HFFc6 (cell line): ENCODE results near the gene VAV3. TPM values are rescaled to one million over a fixed set of nuclear protein-coding genes. Genes with fewer than 3 reads are reported as not detected.
"Not testable (repeated sequence)": the region's sequence is repeated elsewhere in the genome, so short reads cannot be mapped to it uniquely, and the experiment has no call there.

Experiments
- DNase-seq: peaks from one replicate; pipeline ENCODE4 v3.0.0-alpha.2; 2018
- H3K27ac Mint-ChIP-seq: 2 replicates; pipeline ENCODE4 v1.8.0; 2020; ENCODE audit warnings: mild to moderate bottlenecking, mixed read lengths
- H3K27me3 Mint-ChIP-seq: 2 replicates; pipeline ENCODE4 v1.8.0; 2021; ENCODE audit warnings: mild to moderate bottlenecking, moderate library complexity, mixed read lengths; ENCODE audit not compliant: insufficient read depth
- H3K36me3 Mint-ChIP-seq: 2 replicates; pipeline ENCODE4 v1.8.0; 2021; ENCODE audit warnings: low read depth, mixed read lengths
- H3K4me1 Mint-ChIP-seq: 2 replicates; pipeline ENCODE4 v1.8.0; 2020; ENCODE audit warnings: low read depth, mixed read lengths
- H3K4me3 Mint-ChIP-seq: 2 replicates; pipeline ENCODE4 v1.8.0; 2020; ENCODE audit warnings: mild to moderate bottlenecking, moderate library complexity, mixed read lengths
- H3K9me3 Mint-ChIP-seq: 2 replicates; pipeline ENCODE4 v1.8.0; 2020; ENCODE audit warnings: mild to moderate bottlenecking, mixed read lengths
- total RNA-seq, 6 experiments: library from RNA; stranded (reverse); fragmentation: NEBNext Ultra II Directional; extraction: Animal tissue kit (Norgen Biotek cat#: 25700); gene quantifications; 2 replicates in 1 of 6; 3 replicates in 5 of 6; pipeline ENCODE4 v1.2.3, GENCODE V29; 2021
- TF ChIP-seq, protein P1 (sequence below): fragments of 200-600 bp; sonication (generic); IDR thresholded peaks from 2 replicates; pipeline ENCODE4 v1.5.0; 2021; ENCODE audit warnings: antibody characterized with exemption, mild to moderate bottlenecking

VAV3 gene
- total RNA-seq, 6 experiments from 2014 or later, result not detected

DNA sequence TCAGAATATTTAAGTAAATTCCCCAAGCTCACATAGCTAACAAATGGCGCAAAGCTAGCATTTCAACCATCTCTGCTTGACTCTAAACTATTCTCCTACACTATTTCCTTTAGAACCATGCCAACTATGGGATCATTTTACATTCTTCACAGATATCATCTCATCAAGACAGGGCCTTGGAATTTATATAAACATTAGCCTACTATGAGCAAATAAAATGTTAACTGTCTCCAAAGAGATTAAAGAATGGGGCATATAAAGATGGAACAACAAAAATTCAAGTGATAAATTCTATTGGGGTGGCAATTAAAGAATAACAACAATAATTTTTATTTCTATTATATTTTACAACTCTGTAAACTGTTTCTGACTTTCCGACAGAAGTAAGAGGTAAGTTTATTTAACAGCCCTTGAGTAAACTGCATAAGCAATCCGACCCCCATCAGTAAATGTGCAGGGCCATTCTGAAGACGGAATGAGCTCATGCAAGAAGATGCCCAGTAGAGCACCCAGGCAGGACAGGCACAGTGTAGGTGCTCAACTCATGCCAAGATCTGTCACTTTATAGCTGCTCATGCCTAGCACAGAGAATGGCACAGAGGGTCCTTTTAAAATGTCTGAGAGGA lies 261.9 kb downstream of the VAV3 start:
- Mint-ChIP-seq H3K4me1 (no peaks in the 10 kb centered on the region), H3K36me3 (no peaks in the 10 kb centered on the region)

DNA sequence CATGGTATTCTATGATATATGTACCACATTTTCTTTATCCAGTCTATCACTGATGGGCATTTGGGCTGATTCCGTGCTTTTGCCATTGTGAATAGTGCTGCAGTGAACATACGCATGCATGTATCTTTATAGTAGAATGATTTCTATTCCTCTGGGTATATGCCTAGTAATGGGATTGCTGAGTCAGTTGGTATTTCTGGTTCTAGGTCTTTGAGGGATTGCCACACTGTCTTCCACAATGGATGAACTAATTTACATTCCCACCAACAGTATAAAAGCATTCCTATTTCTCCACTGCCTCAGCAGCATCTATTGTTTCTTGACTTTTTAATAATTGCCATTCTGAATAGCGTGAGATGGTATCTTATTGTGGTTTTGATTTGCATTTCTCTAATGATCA lies 264.3 kb downstream of the VAV3 start:
- not testable (repeated sequence) for H3K27ac Mint-ChIP-seq, H3K4me3 Mint-ChIP-seq

More for the DNA sequence above, 261.9 kb downstream of the VAV3 start:
- H3K27me3 Mint-ChIP-seq, result no peaks in the 10 kb centered on the region
- no peak for DNase-seq
- peaks cover 19% of the 10 kb centered on the region for H3K9me3 Mint-ChIP-seq
- no peak overlapping the region for H3K4me3 Mint-ChIP-seq
- no peak overlapping the region for H3K27ac Mint-ChIP-seq
- TF ChIP-seq, protein P1, sequence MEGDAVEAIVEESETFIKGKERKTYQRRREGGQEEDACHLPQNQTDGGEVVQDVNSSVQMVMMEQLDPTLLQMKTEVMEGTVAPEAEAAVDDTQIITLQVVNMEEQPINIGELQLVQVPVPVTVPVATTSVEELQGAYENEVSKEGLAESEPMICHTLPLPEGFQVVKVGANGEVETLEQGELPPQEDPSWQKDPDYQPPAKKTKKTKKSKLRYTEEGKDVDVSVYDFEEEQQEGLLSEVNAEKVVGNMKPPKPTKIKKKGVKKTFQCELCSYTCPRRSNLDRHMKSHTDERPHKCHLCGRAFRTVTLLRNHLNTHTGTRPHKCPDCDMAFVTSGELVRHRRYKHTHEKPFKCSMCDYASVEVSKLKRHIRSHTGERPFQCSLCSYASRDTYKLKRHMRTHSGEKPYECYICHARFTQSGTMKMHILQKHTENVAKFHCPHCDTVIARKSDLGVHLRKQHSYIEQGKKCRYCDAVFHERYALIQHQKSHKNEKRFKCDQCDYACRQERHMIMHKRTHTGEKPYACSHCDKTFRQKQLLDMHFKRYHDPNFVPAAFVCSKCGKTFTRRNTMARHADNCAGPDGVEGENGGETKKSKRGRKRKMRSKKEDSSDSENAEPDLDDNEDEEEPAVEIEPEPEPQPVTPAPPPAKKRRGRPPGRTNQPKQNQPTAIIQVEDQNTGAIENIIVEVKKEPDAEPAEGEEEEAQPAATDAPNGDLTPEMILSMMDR, result no peak

DNA sequence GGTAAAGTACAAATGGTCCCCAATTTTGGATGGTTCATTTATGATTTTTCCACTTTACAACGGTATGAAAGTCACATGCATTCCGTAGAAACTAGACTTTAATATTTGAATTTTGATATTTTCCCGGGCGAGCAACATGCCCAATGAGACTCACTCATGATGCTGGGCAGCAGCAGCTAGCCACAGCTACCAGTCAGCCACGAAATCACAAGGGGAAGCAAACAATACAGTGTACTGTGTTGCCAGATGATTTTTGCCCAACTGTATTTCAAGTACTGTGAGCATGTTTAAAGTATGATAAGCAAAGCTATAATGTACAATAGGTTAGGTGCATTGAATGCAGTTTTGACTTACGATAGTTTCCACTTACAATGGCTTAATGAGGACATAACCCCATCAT lies 266.8 kb downstream of the VAV3 start:
- no peak overlapping the region for H3K27ac Mint-ChIP-seq
- no peaks in the 10 kb centered on the region for H3K4me1 Mint-ChIP-seq
- H3K4me3 Mint-ChIP-seq, result no peak overlapping the region
- H3K36me3 Mint-ChIP-seq, result no peaks in the 10 kb centered on the region
- peaks cover 24% of the 10 kb centered on the region for H3K9me3 Mint-ChIP-seq
- TF ChIP-seq, protein P1, result no peak
- DNase-seq, result no peak
- H3K27me3 Mint-ChIP-seq, result no peaks in the 10 kb centered on the region

More for the DNA sequence above, 264.3 kb downstream of the VAV3 start:
- not testable (repeated sequence) for H3K27me3 Mint-ChIP-seq, H3K36me3 Mint-ChIP-seq, DNase-seq, H3K4me1 Mint-ChIP-seq
- peaks cover 19% of the 10 kb centered on the region for H3K9me3 Mint-ChIP-seq

DNA sequence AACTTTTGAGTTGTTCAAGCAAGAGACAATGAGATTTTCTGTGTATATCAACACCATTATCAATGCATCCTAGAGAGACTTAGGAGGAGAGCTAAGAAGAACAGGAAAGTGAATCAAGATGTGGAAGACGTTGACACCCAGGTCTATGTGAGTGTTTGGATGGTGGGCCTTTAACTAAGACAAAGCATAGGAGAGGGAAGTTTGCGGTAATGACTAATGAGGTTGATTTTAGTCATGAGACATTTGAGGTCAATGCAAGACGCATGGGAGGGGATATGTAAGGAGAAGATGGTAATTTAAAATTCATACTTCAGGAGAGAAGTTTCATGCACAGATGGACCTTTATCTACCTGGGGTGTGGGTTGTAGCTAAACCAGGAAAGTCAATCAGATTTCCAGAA lies 269.6 kb downstream of the VAV3 start:
- TF ChIP-seq, protein P1, result no peak
- Mint-ChIP-seq H3K36me3 (no peaks in the 10 kb centered on the region), H3K4me1 (no peaks in the 10 kb centered on the region), H3K27ac (no peak overlapping the region), H3K4me3 (no peak overlapping the region), H3K9me3 (peaks cover 24% of the 10 kb centered on the region), H3K27me3 (no peaks in the 10 kb centered on the region)
- DNase-seq, result no peak

DNA sequence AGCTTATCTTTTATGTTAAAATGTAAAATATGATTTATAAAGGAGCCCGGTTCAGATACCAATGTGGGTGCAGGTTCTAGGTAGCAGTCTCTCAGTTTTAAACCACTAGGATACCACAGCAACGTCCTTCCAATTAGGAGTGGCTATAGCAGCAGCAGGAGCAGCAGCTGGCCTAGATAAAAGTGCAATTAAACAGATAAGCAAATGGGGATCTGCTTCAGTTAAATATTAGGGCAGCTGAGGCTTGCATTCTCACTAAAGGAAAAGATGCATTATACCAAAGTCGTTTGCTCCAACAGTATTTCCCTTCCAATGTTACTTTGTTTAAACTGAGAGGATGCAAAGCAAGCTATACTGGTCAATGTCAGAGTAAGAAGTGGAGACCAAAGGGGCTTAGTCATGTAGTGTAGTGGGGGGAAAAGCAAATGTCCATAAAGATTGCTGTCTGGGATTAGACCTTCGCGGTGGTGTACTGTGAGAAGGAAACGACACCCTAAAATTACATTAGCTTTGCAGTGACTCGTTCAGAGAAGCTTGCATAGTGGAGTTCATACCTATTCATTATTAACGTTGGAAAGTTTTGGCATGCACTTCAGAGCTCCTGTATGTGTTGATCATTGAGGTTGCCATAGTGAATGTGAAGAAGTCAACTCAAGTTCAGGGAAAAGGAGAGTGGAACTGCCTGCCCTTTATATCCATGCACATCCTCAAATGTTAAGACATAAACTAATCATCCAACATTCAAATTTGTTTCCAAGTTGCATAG lies 272.2 kb downstream of the VAV3 start:
- TF ChIP-seq, protein P1, result no peak
- H3K36me3 Mint-ChIP-seq, result no peaks in the 10 kb centered on the region
- no peaks in the 10 kb centered on the region for H3K4me1 Mint-ChIP-seq
- no peaks in the 10 kb centered on the region for H3K27me3 Mint-ChIP-seq
- H3K9me3 Mint-ChIP-seq, result peaks cover 39% of the 10 kb centered on the region
- H3K27ac Mint-ChIP-seq, result no peak overlapping the region
- no peak overlapping the region for H3K4me3 Mint-ChIP-seq
- DNase-seq, result no peak

DNA sequence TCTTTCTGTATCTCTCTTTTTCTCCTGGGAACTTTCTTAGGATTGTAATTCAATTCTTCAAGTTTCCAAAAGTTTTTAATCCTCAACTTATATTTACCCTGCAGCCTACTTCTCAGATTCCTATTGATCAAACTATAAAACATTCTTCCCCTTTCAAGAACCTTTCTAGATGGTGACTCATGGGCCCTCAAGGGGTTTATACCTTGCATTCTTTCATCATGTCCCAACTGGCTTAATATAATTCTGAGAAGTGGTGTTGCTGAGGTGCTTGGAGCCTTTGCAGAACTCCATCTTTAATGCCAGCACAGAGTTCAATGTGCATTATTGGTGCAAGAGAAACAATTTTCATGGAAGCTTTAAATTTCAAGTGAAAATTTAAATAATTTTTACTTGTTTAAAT lies 273.4 kb downstream of the VAV3 start:
- Mint-ChIP-seq H3K4me1 (no peaks in the 10 kb centered on the region), H3K27me3 (no peaks in the 10 kb centered on the region), H3K27ac (no peak overlapping the region), H3K4me3 (no peak overlapping the region), H3K9me3 (peaks cover 39% of the 10 kb centered on the region), H3K36me3 (no peaks in the 10 kb centered on the region)
- no peak for DNase-seq
- TF ChIP-seq, protein P1, result no peak
